Activated T-helper 17 cell treated with anti-CD3 and anti-CD28 coated beads, Interleukin-2, amount 50 U/mL, for 72 hours (primary cell): ENCODE results near the gene ARHGEF6. TPM values are rescaled to one million over a fixed set of nuclear protein-coding genes. Genes with fewer than 3 reads are reported as not detected.
"Not testable (repeated sequence)": the region's sequence is repeated elsewhere in the genome, so short reads cannot be mapped to it uniquely, and the experiment has no call there.

ENCODE experiments used
- ATAC-seq: fragments of 150-1000 bp; cut with Tn5 transposase; replicated peaks from 2 replicates; pipeline ENCODE4 v1.10.0; 2021; ENCODE audit warnings: mild to moderate bottlenecking, moderate library complexity
- H3K27ac Mint-ChIP-seq: one replicate; pipeline ENCODE4 v1.8.0; 2022; ENCODE audit warnings: mixed read lengths
- H3K27me3 Mint-ChIP-seq: one replicate; pipeline ENCODE4 v1.8.0; 2022; ENCODE audit warnings: mixed read lengths
- H3K36me3 Mint-ChIP-seq: one replicate; pipeline ENCODE4 v1.8.0; 2022; ENCODE audit warnings: low read depth, mild to moderate bottlenecking, mixed read lengths
- H3K4me1 Mint-ChIP-seq: one replicate; pipeline ENCODE4 v1.8.0; 2022; ENCODE audit warnings: mixed read lengths
- H3K4me3 Mint-ChIP-seq: one replicate; pipeline ENCODE4 v1.8.0; 2022; ENCODE audit warnings: mild to moderate bottlenecking, mixed read lengths
- H3K9me3 Mint-ChIP-seq: one replicate; pipeline ENCODE4 v1.8.0; 2022; ENCODE audit warnings: mixed read lengths
- total RNA-seq, 2 donors: library from RNA; stranded (reverse); gene quantifications; one replicate each; pipeline ENCODE4 v1.2.3, GENCODE V29; 2022

The ARHGEF6 gene
- total RNA-seq: 10 to 100 TPM; 56.8 to 67.6 TPM

- H3K27me3 Mint-ChIP-seq: no peaks in the 10 kb centered on the region
- H3K27ac Mint-ChIP-seq: peak within 1 kb of the TSS; percentile 91
- H3K4me1 Mint-ChIP-seq: peaks cover 26% of the 10 kb centered on the region
- H3K36me3 Mint-ChIP-seq: peaks cover 30% of the 10 kb centered on the region
- no peaks in the 10 kb centered on the region for H3K9me3 Mint-ChIP-seq
- peak; percentile 49 for ATAC-seq
- H3K4me3 Mint-ChIP-seq: peak within 1 kb of the TSS; percentile 97
Observed at GRCh38 chrX:136780763-136781162, at the start of gene ARHGEF6. Gene ARHGEF6 (minus strand): TSS chrX:136780932. CDS start chrX:136780882, 50 bp downstream.

- no peak for ATAC-seq
- H3K9me3 Mint-ChIP-seq: no peaks in the 10 kb centered on the region
- no peaks in the 10 kb centered on the region for H3K4me1 Mint-ChIP-seq
Observed at GRCh38 chrX:136829413-136829812, 48.7 kb upstream of the ARHGEF6 start.

GRCh38 chrX:136828830-136829229 is 48.1 kb upstream of the ARHGEF6 start:
- H3K36me3 Mint-ChIP-seq: no peaks in the 10 kb centered on the region
- no peaks in the 10 kb centered on the region for H3K4me1 Mint-ChIP-seq
- H3K4me3 Mint-ChIP-seq: no peak overlapping the region
- H3K9me3 Mint-ChIP-seq: no peaks in the 10 kb centered on the region
- H3K27ac Mint-ChIP-seq: no peak overlapping the region
- H3K27me3 Mint-ChIP-seq: no peaks in the 10 kb centered on the region
- ATAC-seq: no peak

More at GRCh38 chrX:136829413-136829812, 48.7 kb upstream of the ARHGEF6 start:
- Mint-ChIP-seq H3K27me3 (no peaks in the 10 kb centered on the region), H3K27ac (no peak overlapping the region), H3K36me3 (no peaks in the 10 kb centered on the region), H3K4me3 (no peak overlapping the region)

- Mint-ChIP-seq H3K9me3 (no peaks in the 10 kb centered on the region), H3K27ac (no peak overlapping the region), H3K4me3 (no peak overlapping the region), H3K4me1 (no peaks in the 10 kb centered on the region), H3K36me3 (no peaks in the 10 kb centered on the region), H3K27me3 (no peaks in the 10 kb centered on the region)
- ATAC-seq: no peak
Observed at GRCh38 chrX:136827026-136827425, 46.3 kb upstream of the ARHGEF6 start.

- ATAC-seq: no peak
- Mint-ChIP-seq H3K4me1 (no peaks in the 10 kb centered on the region), H3K9me3 (no peaks in the 10 kb centered on the region), H3K27ac (no peak overlapping the region), H3K27me3 (no peaks in the 10 kb centered on the region), H3K36me3 (no peaks in the 10 kb centered on the region), H3K4me3 (no peak overlapping the region)
Observed at GRCh38 chrX:136825771-136826170, 45.0 kb upstream of the ARHGEF6 start.

GRCh38 chrX:136823175-136823574 is 42.4 kb upstream of the ARHGEF6 start:
- Mint-ChIP-seq H3K27me3 (no peaks in the 10 kb centered on the region), H3K36me3 (no peaks in the 10 kb centered on the region), H3K27ac (no peak overlapping the region), H3K9me3 (no peaks in the 10 kb centered on the region), H3K4me3 (no peak overlapping the region), H3K4me1 (no peaks in the 10 kb centered on the region)
- ATAC-seq: no peak

GRCh38 chrX:136822337-136823095 is 41.8 kb upstream of the ARHGEF6 start:
- Mint-ChIP-seq H3K36me3 (no peaks in the 10 kb centered on the region), H3K9me3 (no peaks in the 10 kb centered on the region), H3K27ac (no peak overlapping the region), H3K4me3 (no peak overlapping the region), H3K4me1 (no peaks in the 10 kb centered on the region), H3K27me3 (no peaks in the 10 kb centered on the region)
- ATAC-seq: no peak

GRCh38 chrX:136819756-136820155 is 39.0 kb upstream of the ARHGEF6 start:
- not testable (repeated sequence) for H3K27ac Mint-ChIP-seq, H3K27me3 Mint-ChIP-seq, H3K4me3 Mint-ChIP-seq, H3K36me3 Mint-ChIP-seq, H3K9me3 Mint-ChIP-seq, ATAC-seq, H3K4me1 Mint-ChIP-seq

GRCh38 chrX:136819031-136819703 is 38.4 kb upstream of the ARHGEF6 start:
- Mint-ChIP-seq H3K27ac (no peak overlapping the region), H3K9me3 (no peaks in the 10 kb centered on the region), H3K36me3 (no peaks in the 10 kb centered on the region)

GRCh38 chrX:136816975-136817374 is 36.2 kb upstream of the ARHGEF6 start:
- H3K36me3 Mint-ChIP-seq: no peaks in the 10 kb centered on the region
- H3K4me1 Mint-ChIP-seq: no peaks in the 10 kb centered on the region
- no peaks in the 10 kb centered on the region for H3K9me3 Mint-ChIP-seq
- H3K27me3 Mint-ChIP-seq: no peaks in the 10 kb centered on the region
- H3K27ac Mint-ChIP-seq: no peak overlapping the region
- no peak for ATAC-seq
- no peak overlapping the region for H3K4me3 Mint-ChIP-seq

More at GRCh38 chrX:136819031-136819703, 38.4 kb upstream of the ARHGEF6 start:
- H3K4me1 Mint-ChIP-seq: no peaks in the 10 kb centered on the region
- no peak overlapping the region for H3K4me3 Mint-ChIP-seq
- no peaks in the 10 kb centered on the region for H3K27me3 Mint-ChIP-seq
- ATAC-seq: no peak

GRCh38 chrX:136814847-136815750 is 34.4 kb upstream of the ARHGEF6 start:
- H3K4me3 Mint-ChIP-seq: no peak overlapping the region
- H3K9me3 Mint-ChIP-seq: no peaks in the 10 kb centered on the region
- no peak overlapping the region for H3K27ac Mint-ChIP-seq
- peaks cover 5% of the 10 kb centered on the region for H3K4me1 Mint-ChIP-seq
- no peaks in the 10 kb centered on the region for H3K27me3 Mint-ChIP-seq
- no peak for ATAC-seq
- no peaks in the 10 kb centered on the region for H3K36me3 Mint-ChIP-seq

- no peaks in the 10 kb centered on the region for H3K27me3 Mint-ChIP-seq
- H3K4me1 Mint-ChIP-seq: peaks cover 5% of the 10 kb centered on the region
- no peak overlapping the region for H3K27ac Mint-ChIP-seq
- H3K9me3 Mint-ChIP-seq: no peaks in the 10 kb centered on the region
- no peaks in the 10 kb centered on the region for H3K36me3 Mint-ChIP-seq
- H3K4me3 Mint-ChIP-seq: no peak overlapping the region
- ATAC-seq: no peak
Observed at GRCh38 chrX:136812286-136812685, 31.6 kb upstream of the ARHGEF6 start.

- no peaks in the 10 kb centered on the region for H3K27me3 Mint-ChIP-seq
- peak; percentile 42 for ATAC-seq
- peaks cover 5% of the 10 kb centered on the region for H3K4me1 Mint-ChIP-seq
- H3K27ac Mint-ChIP-seq: peak overlapping the region; percentile 50
- H3K4me3 Mint-ChIP-seq: peak overlapping the region; percentile 49
- no peaks in the 10 kb centered on the region for H3K36me3 Mint-ChIP-seq
- no peaks in the 10 kb centered on the region for H3K9me3 Mint-ChIP-seq
Observed at GRCh38 chrX:136810493-136810892, 29.8 kb upstream of the ARHGEF6 start.

GRCh38 chrX:136806891-136807410 is 26.2 kb upstream of the ARHGEF6 start:
- Mint-ChIP-seq H3K27me3 (no peaks in the 10 kb centered on the region), H3K4me1 (peaks cover 5% of the 10 kb centered on the region), H3K36me3 (no peaks in the 10 kb centered on the region), H3K9me3 (no peaks in the 10 kb centered on the region), H3K27ac (no peak overlapping the region), H3K4me3 (no peak overlapping the region)
- no peak for ATAC-seq
